Measurements from ENCODE around the gene RIPK1. TPM values are rescaled to one million over a fixed set of nuclear protein-coding genes. Genes with fewer than 3 reads are reported as not detected.

Gene RIPK1
- total and polyA plus RNA-seq, 9 of the 15 experiments (the other 6 are each of a cell fraction or from before 2014, with no cell fraction given) = 3.8 to 24.9 (median 17.7) TPM

- TF ChIP-seq ESRRA (IDR thresholded peaks at IDR 0.05; ENCODE audit: borderline replicate concordance, low read depth) = peak; percentile 57
- no peak for TF ChIP-seq RFX7 (CRISPR knock-in tag; IDR thresholded peaks at IDR 0.05)
Observed at GRCh38 chr6:3159805-3160781, 91.8 kb downstream of the RIPK1 start (continued).

DNA sequence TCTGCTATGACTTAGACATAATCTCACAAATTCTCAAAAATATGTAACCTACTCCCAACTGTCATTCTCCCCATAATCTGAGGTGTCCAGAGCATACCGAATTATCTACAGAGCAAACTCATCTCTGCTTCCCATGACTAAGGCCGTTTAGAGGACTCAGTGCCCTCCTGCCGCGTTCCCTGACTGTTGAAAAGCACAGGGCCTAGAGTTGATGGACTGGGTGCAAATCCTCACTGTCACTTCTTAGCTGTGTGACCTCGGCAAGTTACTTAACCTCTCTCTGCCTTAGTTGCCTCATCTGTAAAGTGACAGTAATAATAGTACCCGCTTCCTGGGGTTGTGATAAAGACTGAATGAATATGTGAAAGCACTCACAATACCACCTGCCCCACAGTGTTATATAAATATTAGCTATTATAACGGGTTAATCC, 93.8 kb downstream of the RIPK1 start:
- Histone ChIP-seq H4K20me1 (replicated peaks; ENCODE audit: control insufficient read depth, insufficient read depth, low read length) (no peaks in the 10 kb centered on the region), H3K36me3 (ENCODE audit: control insufficient read depth, insufficient read depth, low read length) (0 out of 3 replicates have a peak, but pooled peaks cover 2% of the 10 kb centered on the region), H3K79me2 (ENCODE audit: control insufficient read depth, insufficient read depth, low read length) (peaks cover 30% of the 10 kb centered on the region), H3K9me3 (replicated peaks; ENCODE audit: control insufficient read depth, insufficient read depth, low read depth, low read length) (0 out of 2 replicates have a peak, but pooled peaks cover 2% of the 10 kb centered on the region), H3K9me1 (ENCODE audit: control insufficient read depth, insufficient read depth, low read length) (no peaks in the 10 kb centered on the region), H3K27me3 (ENCODE audit: control insufficient read depth in 2 of 2, insufficient read depth in 2 of 2, low read length in 2 of 2) (no peaks in the 10 kb centered on the region), H3K4me3 (peak overlapping the region; percentile 69), H3K27ac (ENCODE audit: extremely low read depth, low read depth, low read length) (peak overlapping the region; percentile 98), H3K9ac (ENCODE audit: insufficient read depth in 1 of 2, low read depth in 2 of 2, low read length in 2 of 2) (peak overlapping the region; percentile 96 to 98; a peak in 3 of 4 replicates), H3K4me1 (replicated peaks in 1 of 2; ENCODE audit: control insufficient read depth in 2 of 2, insufficient read depth in 2 of 2, low read length in 2 of 2) (peaks cover 39 to 73% of the 10 kb centered on the region in 2 experiments), H2AFZ (ENCODE audit: low read depth, low read length) (peak overlapping the region; percentile 86), H3K4me2 (ENCODE audit: insufficient read depth, low read length) (peak overlapping the region; percentile 89)
- in situ Hi-C loops (cut with MboI) = no loop called here
- peak; percentile 60 for ATAC-seq
- peak in 2 of 4 experiments; percentile 71 to 91 for DNase-seq (ENCODE audit: extremely low read depth in 1 of 4, low spot score in 3 of 4)
- FAIRE-seq = peak; percentile 85
- ChIA-PET POLR2A (interaction anchor here (0.7 to 3.0 kb wide), 14 partner anchors 10 to 162 kb away, joined by 3 to 15 read pairs (median 4); partner anchors contain the start of genes NQO2 and PSMG4), CTCF (ENCODE audit: low intra/inter-chr PET ratio) (no interaction called here)
- intact Hi-C loops (cut with micrococcal nuclease) = loop anchor here (2.0 to 5.0 kb wide), 4 partner anchors 33 to 175 kb away; partner anchors contain the start of gene RIPK1
- under 1% methylated on average over 6 of the region's 7 CpGs for WGBS (ENCODE audit: insufficient coverage, low coverage, missing lambda C conversion rate)
- BruUV-seq (replicated peaks) = no TSS peak
- no peak for TF ChIP-seq HOMEZ (CRISPR knock-in tag; IDR thresholded peaks at IDR 0.05)
- no peak for TF ChIP-seq HDAC8 (tag; IDR thresholded peaks at IDR 0.05)
- no peak; the same call in 1 of the 2 replicates for TF ChIP-seq ZNF12 (CRISPR knock-in tag; IDR thresholded peaks at IDR 0.05)
- TF ChIP-seq SNAPC5 (CRISPR knock-in tag; IDR thresholded peaks at IDR 0.05) = no peak
- TF ChIP-seq ZNF445 (CRISPR knock-in tag; IDR thresholded peaks at IDR 0.05; ENCODE audit: low read depth) = no peak
- TF ChIP-seq KLF13 (tag; IDR thresholded peaks at IDR 0.05; ENCODE audit: borderline replicate concordance, low read depth) = no peak
- 0 out of 4 replicates have a peak, but pooled peaks of 1 of the 2 experiments have one; percentile 32 for TF ChIP-seq ETV6 (IDR thresholded peaks at IDR 0.05; ENCODE audit: borderline replicate concordance in 1 of 2, low read depth in 2 of 2, low read length in 1 of 2)
- no peak for TF ChIP-seq ETV6 (CRISPR knock-in tag; IDR thresholded peaks at IDR 0.05; ENCODE audit: borderline replicate concordance)
- TF ChIP-seq, protein P1, sequence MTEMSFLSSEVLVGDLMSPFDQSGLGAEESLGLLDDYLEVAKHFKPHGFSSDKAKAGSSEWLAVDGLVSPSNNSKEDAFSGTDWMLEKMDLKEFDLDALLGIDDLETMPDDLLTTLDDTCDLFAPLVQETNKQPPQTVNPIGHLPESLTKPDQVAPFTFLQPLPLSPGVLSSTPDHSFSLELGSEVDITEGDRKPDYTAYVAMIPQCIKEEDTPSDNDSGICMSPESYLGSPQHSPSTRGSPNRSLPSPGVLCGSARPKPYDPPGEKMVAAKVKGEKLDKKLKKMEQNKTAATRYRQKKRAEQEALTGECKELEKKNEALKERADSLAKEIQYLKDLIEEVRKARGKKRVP (CRISPR knock-in tag; IDR thresholded peaks at IDR 0.05) = 0 out of 2 replicates have a peak, but pooled peaks have one; percentile 39
- TF ChIP-seq, protein P2, sequence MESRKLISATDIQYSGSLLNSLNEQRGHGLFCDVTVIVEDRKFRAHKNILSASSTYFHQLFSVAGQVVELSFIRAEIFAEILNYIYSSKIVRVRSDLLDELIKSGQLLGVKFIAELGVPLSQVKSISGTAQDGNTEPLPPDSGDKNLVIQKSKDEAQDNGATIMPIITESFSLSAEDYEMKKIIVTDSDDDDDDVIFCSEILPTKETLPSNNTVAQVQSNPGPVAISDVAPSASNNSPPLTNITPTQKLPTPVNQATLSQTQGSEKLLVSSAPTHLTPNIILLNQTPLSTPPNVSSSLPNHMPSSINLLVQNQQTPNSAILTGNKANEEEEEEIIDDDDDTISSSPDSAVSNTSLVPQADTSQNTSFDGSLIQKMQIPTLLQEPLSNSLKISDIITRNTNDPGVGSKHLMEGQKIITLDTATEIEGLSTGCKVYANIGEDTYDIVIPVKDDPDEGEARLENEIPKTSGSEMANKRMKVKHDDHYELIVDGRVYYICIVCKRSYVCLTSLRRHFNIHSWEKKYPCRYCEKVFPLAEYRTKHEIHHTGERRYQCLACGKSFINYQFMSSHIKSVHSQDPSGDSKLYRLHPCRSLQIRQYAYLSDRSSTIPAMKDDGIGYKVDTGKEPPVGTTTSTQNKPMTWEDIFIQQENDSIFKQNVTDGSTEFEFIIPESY (CRISPR knock-in tag; IDR thresholded peaks at IDR 0.05) = no peak
- no peak for TF ChIP-seq TBP (optimal IDR thresholded peaks at IDR 0.05; ENCODE audit: low read depth, low read length)
- TF ChIP-seq SMAD1 (IDR thresholded peaks at IDR 0.05; ENCODE audit: low read depth, low read length, partially characterized antibody) = no peak
